ENCODE results near the gene ACTR8.

The ACTR8 gene

DNA sequence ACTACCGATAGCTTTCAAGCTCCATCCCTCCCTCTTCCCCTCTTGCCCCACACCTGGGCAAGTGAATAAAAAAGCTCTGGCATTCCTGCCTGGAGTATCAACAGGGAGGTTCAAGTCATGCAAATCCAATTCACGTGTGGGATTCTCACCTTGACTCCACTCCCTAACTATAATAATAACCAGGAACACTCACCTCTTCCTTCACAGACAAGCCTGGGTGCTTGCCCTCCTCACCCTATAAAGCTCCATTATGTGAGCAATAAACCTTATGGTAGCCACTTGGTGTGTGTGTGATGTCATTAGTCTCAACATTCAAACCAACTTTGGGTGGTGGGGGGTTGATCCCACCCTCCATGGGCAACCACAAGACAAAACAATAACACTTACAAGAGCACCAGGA, 52.3 kb downstream of the ACTR8 start:
- H3K4me2 ChIP-seq (ENCODE audit: low read length) = no peak overlapping the region

DNA sequence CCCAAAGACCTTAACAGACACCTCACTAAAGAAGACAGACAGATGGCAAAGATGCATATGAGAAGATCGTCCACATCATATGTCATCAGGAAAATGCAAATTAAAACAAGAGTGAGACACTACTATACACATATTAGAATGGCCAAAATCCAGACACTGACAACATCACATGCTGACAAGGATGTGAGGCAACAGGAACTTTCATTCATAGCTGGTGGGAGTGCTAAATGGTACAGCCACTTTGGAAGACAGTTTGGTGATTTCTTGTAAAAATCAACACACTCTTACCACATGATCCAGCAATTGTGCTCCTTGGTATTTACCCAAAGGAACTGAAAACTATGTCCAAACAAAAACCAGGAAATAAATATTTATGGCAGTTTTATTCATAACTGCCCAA, 53.4 kb downstream of the ACTR8 start:
- Histone ChIP-seq H3K4me3 (ENCODE audit: low read length) (no peak overlapping the region), H3K4me1 (ENCODE audit: control insufficient read depth, insufficient read depth, low read length) (no peaks in the 10 kb centered on the region), H3K9ac (ENCODE audit: low read depth, low read length) (no peak overlapping the region), H3K36me3 (ENCODE audit: insufficient read depth, low read length) (no peaks in the 10 kb centered on the region), H3K9me3 (replicated peaks; ENCODE audit: low read length) (no peaks in the 10 kb centered on the region), H3K27me3 (ENCODE audit: control insufficient read depth, insufficient read depth, low read length) (peaks cover 13% of the 10 kb centered on the region), H3K4me2 (ENCODE audit: low read length) (no peak overlapping the region)

More for the DNA sequence above, 52.3 kb downstream of the ACTR8 start:
- H3K27me3 ChIP-seq (ENCODE audit: control insufficient read depth, insufficient read depth, low read length) = peaks cover 13% of the 10 kb centered on the region
- no peak overlapping the region for H3K4me3 ChIP-seq (ENCODE audit: low read length)
- no peaks in the 10 kb centered on the region for H3K36me3 ChIP-seq (ENCODE audit: insufficient read depth, low read length)
- no peaks in the 10 kb centered on the region for H3K9me3 ChIP-seq (replicated peaks; ENCODE audit: low read length)
- no peak overlapping the region for H3K9ac ChIP-seq (ENCODE audit: low read depth, low read length)
- H3K4me1 ChIP-seq (ENCODE audit: control insufficient read depth, insufficient read depth, low read length) = no peaks in the 10 kb centered on the region

DNA sequence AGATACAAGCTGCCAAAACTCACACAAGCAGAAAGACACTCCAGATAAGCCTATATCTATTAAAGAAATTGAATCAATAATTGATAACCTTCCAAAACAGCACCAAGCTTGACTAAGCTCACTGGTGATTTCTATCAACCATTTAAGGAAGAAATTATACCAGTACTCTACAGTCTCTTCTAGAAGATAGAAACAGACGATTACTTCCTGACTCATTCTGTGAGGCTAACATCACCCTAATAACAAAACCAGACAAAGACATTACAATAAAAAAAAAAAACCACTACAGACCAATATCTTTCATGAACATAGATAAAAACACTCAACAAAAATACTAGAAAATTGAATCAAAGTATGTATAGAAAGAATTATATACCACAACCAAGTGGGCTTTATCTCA, 55.9 kb downstream of the ACTR8 start:
- Histone ChIP-seq H3K36me3 (ENCODE audit: insufficient read depth, low read length) (no peaks in the 10 kb centered on the region), H3K27me3 (ENCODE audit: control insufficient read depth, insufficient read depth, low read length) (peaks cover 13% of the 10 kb centered on the region), H3K4me1 (ENCODE audit: control insufficient read depth, insufficient read depth, low read length) (no peaks in the 10 kb centered on the region), H3K4me3 (ENCODE audit: low read length) (no peak overlapping the region), H3K9ac (ENCODE audit: low read depth, low read length) (no peak overlapping the region), H3K4me2 (ENCODE audit: low read length) (no peak overlapping the region), H3K9me3 (replicated peaks; ENCODE audit: low read length) (no peaks in the 10 kb centered on the region)

DNA sequence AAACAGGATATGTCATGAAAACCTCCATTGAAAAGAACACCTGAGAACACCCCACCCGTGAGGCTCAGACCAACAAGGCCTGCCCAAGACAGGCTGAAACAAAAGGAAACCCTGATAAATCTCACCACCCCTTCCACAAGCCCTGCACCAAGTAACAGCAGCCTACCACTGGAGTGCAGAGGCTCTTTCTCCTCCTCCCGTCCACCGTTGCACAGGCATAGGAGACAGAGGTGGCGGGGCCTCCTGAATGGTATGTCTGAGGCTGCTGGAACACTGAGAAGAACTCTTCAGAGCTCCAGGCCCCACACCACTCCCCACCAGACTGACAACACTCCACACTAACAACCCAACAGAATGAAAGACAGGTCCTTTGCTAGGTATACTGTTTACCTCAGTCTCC, 57.2 kb downstream of the ACTR8 start:
- H3K27me3 ChIP-seq (ENCODE audit: control insufficient read depth, insufficient read depth, low read length) = peaks cover 13% of the 10 kb centered on the region
- H3K9ac ChIP-seq (ENCODE audit: low read depth, low read length) = no peak overlapping the region
- no peaks in the 10 kb centered on the region for H3K9me3 ChIP-seq (replicated peaks; ENCODE audit: low read length)
- no peaks in the 10 kb centered on the region for H3K4me1 ChIP-seq (ENCODE audit: control insufficient read depth, insufficient read depth, low read length)
- H3K36me3 ChIP-seq (ENCODE audit: insufficient read depth, low read length) = no peaks in the 10 kb centered on the region
- H3K4me3 ChIP-seq (ENCODE audit: low read length) = no peak overlapping the region
- no peak overlapping the region for H3K4me2 ChIP-seq (ENCODE audit: low read length)

- no peak overlapping the region for H3K4me2 ChIP-seq (ENCODE audit: low read length)
- no peaks in the 10 kb centered on the region for H3K9me3 ChIP-seq (replicated peaks; ENCODE audit: low read length)
- H3K27me3 ChIP-seq (ENCODE audit: control insufficient read depth, insufficient read depth, low read length) = peaks cover 13% of the 10 kb centered on the region
- no peaks in the 10 kb centered on the region for H3K4me1 ChIP-seq (ENCODE audit: control insufficient read depth, insufficient read depth, low read length)
- no peaks in the 10 kb centered on the region for H3K36me3 ChIP-seq (ENCODE audit: insufficient read depth, low read length)
- no peak overlapping the region for H3K9ac ChIP-seq (ENCODE audit: low read depth, low read length)
- H3K4me3 ChIP-seq (ENCODE audit: low read length) = no peak overlapping the region
Observed at GRCh38 chr3:53823956-53824657, 57.8 kb downstream of the ACTR8 start.

DNA sequence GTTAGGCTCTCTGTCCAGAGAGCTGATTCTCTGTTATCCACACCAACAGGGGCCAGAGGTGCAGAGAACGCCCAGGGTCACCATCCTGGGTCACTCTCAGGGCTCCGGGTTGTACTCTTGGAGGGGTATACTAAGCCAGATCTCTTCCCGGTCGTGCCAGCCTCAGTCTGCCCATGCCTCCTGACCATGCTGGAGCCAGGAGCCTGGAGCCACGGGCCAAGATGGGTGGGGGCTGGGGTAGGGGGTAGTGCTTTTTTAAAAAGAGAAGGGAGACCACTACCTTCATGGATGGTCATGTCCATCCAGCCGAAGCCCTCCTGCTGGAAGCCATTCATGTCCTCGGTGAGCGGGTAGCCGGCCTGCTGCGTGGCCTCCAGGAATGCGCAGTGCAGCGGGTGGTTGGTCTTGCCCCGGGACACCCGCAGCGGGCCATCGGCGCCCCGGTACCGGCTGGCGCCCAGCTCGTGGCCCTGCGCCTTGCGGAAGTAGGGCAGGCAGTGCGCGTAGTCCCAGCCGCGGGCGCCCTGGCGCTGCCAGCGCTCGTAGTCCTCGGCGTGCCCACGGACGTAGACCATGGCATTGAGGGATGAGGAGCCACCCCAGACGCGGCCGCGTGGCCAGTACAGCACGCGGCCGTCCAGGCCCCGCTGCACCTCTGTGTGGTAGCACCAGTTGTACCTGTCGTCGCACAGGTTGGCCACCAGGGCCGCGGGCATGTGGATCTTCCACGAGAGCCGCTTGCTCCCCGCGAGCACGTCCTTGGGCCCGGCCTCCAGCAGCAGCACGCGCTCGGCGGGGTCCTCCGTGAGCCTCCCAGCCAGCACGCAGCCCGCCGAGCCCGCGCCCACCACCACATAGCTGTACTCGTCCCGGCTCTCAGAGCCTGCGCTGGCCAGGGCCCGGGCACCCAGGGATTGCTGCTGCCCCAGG, 58.7 kb downstream of the ACTR8 start:
- H3K36me3 ChIP-seq (ENCODE audit: insufficient read depth, low read length) = no peaks in the 10 kb centered on the region
- H3K9ac ChIP-seq (ENCODE audit: low read depth, low read length) = no peak overlapping the region
- no peaks in the 10 kb centered on the region for H3K4me1 ChIP-seq (ENCODE audit: control insufficient read depth, insufficient read depth, low read length)
- H3K4me3 ChIP-seq (ENCODE audit: low read length) = no peak overlapping the region
- no peaks in the 10 kb centered on the region for H3K9me3 ChIP-seq (replicated peaks; ENCODE audit: low read length)
- H3K27me3 ChIP-seq (ENCODE audit: control insufficient read depth, insufficient read depth, low read length) = peaks cover 13% of the 10 kb centered on the region
- no peak overlapping the region for H3K4me2 ChIP-seq (ENCODE audit: low read length)

DNA sequence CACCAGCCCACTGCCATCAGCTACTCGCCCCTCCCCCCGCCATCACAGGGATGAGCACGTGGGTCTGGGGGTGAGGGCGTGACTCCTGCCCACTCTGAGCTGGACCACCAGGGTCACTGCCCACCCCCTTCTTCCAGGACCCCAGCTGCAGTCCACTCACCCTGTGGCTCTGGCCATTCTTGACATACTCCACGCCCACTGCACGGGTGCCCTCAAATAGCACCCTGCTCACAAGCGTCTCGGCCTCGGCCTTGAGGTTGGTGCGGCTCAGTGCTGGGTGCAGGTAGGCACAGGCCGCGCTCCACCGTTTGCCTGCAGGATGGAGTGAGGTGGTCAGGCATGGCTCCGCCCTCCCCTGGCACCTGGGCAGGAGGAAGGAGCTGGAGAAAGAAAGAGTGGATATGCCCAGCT, 59.6 kb downstream of the ACTR8 start:
- Histone ChIP-seq H3K36me3 (ENCODE audit: insufficient read depth, low read length) (no peaks in the 10 kb centered on the region), H3K4me3 (ENCODE audit: low read length) (no peak overlapping the region), H3K4me1 (ENCODE audit: control insufficient read depth, insufficient read depth, low read length) (no peaks in the 10 kb centered on the region), H3K9me3 (replicated peaks; ENCODE audit: low read length) (no peaks in the 10 kb centered on the region), H3K9ac (ENCODE audit: low read depth, low read length) (no peak overlapping the region), H3K27me3 (ENCODE audit: control insufficient read depth, insufficient read depth, low read length) (peaks cover 13% of the 10 kb centered on the region), H3K4me2 (ENCODE audit: low read length) (no peak overlapping the region)

DNA sequence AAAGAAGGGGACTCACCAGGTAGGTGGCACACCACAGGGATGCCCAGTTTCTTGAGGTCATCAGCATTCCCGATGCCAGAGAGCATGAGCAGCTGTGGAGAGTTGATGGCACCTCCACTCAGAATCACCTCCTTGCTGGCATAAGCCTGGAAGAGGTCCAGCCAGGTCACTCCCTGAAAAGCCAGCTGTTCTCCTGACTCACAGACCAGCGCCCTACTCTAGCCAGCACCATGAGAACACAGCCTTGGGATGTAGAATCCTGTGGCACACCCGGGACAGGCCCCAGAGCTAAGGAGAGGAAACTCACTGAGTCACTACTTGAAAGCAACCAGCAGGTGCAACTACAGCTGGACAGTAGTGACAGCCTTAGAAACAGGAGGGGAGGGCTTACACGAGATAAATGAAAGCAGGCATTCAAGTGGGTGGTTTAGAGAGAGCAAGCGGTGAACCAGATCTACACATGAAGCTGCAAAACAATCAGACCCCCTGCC, 60.3 kb downstream of the ACTR8 start:
- H3K9ac ChIP-seq (ENCODE audit: low read depth, low read length) = no peak overlapping the region
- H3K4me3 ChIP-seq (ENCODE audit: low read length) = no peak overlapping the region
- no peaks in the 10 kb centered on the region for H3K36me3 ChIP-seq (ENCODE audit: insufficient read depth, low read length)
- no peaks in the 10 kb centered on the region for H3K9me3 ChIP-seq (replicated peaks; ENCODE audit: low read length)
- H3K4me1 ChIP-seq (ENCODE audit: control insufficient read depth, insufficient read depth, low read length) = no peaks in the 10 kb centered on the region
- H3K27me3 ChIP-seq (ENCODE audit: control insufficient read depth, insufficient read depth, low read length) = peaks cover 13% of the 10 kb centered on the region
- H3K4me2 ChIP-seq (ENCODE audit: low read length) = no peak overlapping the region

- no peak overlapping the region for H3K4me3 ChIP-seq (ENCODE audit: low read length)
- H3K36me3 ChIP-seq (ENCODE audit: insufficient read depth, low read length) = no peaks in the 10 kb centered on the region
- peaks cover 10% of the 10 kb centered on the region for H3K27me3 ChIP-seq (ENCODE audit: control insufficient read depth, insufficient read depth, low read length)
- H3K9me3 ChIP-seq (replicated peaks; ENCODE audit: low read length) = no peaks in the 10 kb centered on the region
- no peak overlapping the region for H3K9ac ChIP-seq (ENCODE audit: low read depth, low read length)
- H3K4me1 ChIP-seq (ENCODE audit: control insufficient read depth, insufficient read depth, low read length) = no peaks in the 10 kb centered on the region
- no peak overlapping the region for H3K4me2 ChIP-seq (ENCODE audit: low read length)
Observed at GRCh38 chr3:53820756-53821580, 61.0 kb downstream of the ACTR8 start.

DNA sequence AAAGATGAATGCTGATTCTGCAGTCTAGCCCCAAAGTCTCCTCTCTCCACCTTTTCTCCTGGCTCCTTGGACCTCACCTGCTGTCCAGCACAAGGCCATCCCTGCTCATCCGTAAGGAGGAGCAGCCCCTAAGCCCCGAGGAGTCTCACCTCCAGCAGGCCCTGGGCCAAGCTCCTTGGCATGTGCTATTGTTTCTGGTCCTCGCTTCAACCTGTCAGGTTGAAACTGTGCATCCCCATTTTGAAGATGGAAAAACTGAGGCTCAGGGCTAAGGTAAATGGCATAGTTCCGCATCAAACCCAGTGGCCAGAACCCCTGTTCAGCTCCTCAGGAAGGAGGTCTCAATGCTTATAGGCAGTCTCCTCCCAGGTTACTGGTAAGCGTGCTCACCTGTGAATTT, 61.9 kb downstream of the ACTR8 start:
- H3K36me3 ChIP-seq (ENCODE audit: insufficient read depth, low read length) = no peaks in the 10 kb centered on the region
- no peaks in the 10 kb centered on the region for H3K9me3 ChIP-seq (replicated peaks; ENCODE audit: low read length)
- H3K4me1 ChIP-seq (ENCODE audit: control insufficient read depth, insufficient read depth, low read length) = no peaks in the 10 kb centered on the region

More for the DNA sequence above, 61.9 kb downstream of the ACTR8 start:
- no peak overlapping the region for H3K4me3 ChIP-seq (ENCODE audit: low read length)
- H3K4me2 ChIP-seq (ENCODE audit: low read length) = no peak overlapping the region
- H3K9ac ChIP-seq (ENCODE audit: low read depth, low read length) = no peak overlapping the region
- peaks cover 3% of the 10 kb centered on the region for H3K27me3 ChIP-seq (ENCODE audit: control insufficient read depth, insufficient read depth, low read length)
